Fibroblast of skin of back (primary cell): ENCODE data around the gene C20orf204. TPM values are rescaled to one million over a fixed set of nuclear protein-coding genes. Genes with fewer than 3 reads are reported as not detected.
"Not testable (repeated sequence)": the region's sequence is repeated elsewhere in the genome, so short reads cannot be mapped to it uniquely, and the experiment has no call there.

ENCODE experiments used
- DNase-seq: peaks from one replicate; pipeline ENCODE4 v3.0.0-alpha.2; 2013
- polyA plus RNA-seq, 2 experiments: library from polyadenylated mRNA; unstranded; fragments of 120-200 nt; gene quantifications; one replicate each; pipeline ENCODE4 v1.2.1, GENCODE V29; 2013; ENCODE audit not compliant: insufficient read length in 2 of 2

The C20orf204 gene, protein sequence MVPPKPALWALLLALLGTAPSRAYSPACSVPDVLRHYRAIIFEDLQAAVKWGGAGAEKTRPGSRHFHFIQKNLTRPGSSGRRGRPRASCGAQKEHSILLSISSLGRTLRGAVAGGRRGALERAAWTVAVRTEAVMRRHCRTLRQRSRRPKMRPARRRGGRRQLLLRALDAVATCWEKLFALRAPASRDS
- polyA plus RNA-seq (2013, experiment 1 of 2; ENCODE audit: insufficient read length), result 0.17 TPM
- 0.13 TPM for polyA plus RNA-seq (2013, experiment 2 of 2; ENCODE audit: insufficient read length)

DNA sequence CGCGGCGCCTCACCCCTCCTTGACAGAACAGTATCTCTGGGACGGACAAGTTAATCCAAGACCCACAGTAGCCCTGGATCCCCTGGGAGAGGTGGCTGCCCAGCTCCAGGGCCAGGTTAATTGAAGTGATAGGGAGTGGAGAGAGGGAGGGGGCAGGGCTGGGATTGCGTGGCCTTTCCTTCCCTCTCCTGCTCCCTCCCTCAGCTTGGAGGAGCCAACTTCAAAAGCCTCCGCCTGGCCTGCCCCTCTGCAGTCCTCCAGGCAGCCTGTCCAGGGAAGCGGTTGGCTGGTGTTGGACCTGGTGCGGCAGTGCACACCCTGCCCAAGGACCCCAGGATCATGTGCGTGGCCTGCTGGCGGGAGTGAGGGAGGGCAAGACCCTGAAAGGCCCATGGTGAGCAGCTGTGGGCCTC, at the start of gene C20orf204:
C20orf204 (plus strand) TSS at position 250 of the 413 bp plus-strand sequence; CDS start at position 392, 142 bp downstream.
- DNase-seq, result no peak

DNA sequence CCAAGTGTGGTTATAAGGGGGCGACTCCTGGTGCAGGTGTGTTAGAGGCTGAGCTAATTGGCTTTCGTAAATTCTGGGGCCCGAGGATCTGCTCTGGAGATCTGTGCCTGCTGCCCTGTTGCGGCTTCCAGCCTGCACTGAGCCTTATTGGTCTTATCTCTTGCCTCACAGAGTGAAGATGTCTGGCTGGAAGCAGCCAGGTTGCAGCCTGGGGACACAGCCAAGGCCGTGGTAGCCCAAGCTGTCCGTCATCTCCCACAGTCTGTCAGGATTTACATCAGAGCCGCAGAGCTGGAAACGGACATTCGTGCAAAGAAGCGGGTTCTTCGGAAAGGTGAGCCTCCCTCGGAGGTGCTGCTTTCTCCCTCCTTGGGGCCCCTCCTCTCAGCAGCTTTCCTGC, 35.1 kb upstream of the C20orf204 start:
- DNase-seq, result no peak

DNA sequence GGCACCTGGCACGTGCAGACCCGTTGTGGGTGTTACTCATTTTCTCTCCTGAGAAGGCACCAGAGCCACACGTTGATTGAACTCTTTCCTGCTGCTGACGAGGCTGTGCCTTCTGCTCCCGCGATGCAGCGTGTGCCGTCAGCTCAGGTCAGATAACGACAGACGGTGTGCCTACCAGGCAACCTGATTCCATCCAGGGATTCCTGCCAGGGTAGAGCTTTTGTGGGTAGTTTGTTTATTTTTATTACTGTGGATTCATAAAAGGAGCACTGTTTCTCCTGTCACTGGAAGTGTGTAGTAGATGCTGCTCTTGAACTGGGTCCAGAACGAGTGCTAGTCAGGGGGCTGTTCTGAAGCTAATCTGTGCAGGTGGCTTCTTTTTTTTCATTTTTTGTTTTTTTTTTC, 34.4 kb upstream of the C20orf204 start:
- DNase-seq, result no peak

DNA sequence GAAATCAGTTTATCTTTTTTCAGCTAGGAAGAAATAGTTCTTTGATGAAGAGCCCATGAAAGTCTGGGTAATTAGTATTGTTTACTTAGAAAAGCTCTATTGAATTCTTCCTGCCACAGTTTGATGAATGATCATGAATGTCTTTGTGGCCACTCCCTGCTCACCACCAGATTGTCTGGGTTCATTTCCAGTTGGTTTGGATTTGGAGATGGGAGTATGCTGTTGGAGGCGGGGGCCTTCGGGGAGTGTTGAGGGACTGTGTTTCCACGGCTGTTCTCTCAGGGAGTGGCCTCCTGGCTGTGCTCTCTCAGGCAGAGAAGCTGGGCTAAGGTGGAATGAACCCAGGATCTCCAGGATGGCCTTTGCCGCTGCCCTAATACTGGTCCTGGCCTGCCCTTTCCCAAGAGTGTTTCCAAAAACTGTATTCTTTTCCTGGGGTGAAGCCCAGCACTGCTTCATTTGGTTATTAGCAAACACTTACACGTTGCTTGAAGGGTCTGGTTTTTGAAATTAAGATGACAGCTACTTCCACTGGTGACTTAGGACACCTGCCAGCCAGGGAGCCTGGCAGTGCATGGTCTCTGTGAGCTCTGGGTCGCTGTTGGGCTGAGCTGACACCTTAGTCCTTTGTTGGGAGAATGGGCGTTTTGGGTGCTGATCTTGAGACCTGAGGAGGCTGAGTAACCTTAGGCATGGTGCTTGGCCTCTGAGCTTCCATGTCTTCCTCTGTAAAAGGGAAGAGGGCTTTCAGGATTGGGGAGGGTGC, 31.8 kb upstream of the C20orf204 start:
- no peak for DNase-seq

DNA sequence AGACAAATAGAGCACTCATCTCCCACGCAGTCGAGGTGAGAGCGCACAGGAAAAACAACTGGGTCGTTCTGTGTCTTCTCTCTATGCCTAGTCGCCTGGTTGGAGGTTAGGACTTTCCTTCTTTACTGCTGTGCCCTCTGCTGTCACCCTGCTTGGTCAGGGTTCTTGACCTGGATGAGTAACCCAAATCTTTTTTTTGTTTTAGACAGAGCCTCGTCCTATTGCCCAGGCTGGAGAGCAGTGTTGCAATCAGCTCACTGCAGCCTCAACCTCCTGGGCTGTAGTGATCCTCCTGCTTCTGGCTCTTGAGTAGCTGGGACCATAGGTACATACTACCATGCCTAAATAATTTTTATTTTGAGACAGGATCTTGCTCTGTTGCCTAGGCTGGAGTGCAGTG, 30.6 kb upstream of the C20orf204 start:
- no peak for DNase-seq

DNA sequence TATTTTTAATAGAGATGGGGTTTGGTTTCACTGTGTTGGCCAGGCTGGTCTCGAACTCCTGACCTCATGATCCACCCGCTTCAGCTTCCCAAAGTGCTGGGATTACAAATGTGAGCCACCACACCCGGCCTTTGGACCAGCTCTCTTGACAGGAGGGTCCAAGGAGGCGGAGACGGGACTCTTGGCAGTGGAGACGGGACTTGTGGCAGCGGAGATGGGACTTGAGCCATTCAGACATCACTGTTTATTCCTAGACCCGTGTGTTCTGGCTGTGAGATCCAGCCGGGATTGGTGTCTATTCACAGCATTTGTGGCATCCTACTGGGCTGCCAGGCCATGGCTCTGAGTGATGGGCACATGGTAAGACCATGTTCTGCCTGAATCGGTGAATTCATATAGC, 29.5 kb upstream of the C20orf204 start:
- DNase-seq, result no peak

DNA sequence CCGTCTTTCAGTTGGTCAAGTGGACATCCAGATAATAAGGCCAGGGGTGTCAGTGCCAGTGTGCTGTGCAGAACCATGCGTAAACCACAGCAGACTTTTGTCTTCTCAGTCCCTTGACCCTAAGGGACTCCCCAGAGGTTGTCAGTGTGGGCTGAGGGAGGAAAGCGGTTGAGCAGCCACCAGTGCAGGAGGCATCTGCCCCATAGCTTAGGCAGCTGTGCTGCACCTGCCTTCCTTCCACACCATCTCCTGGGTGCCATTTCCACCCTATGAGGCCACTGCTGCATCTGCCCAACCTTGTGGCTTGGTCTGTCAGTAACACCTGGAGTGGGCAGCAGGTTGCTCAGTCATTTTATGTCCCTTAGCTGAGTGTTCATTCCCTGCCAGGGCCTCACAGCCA, 29.1 kb upstream of the C20orf204 start:
- no peak for DNase-seq

DNA sequence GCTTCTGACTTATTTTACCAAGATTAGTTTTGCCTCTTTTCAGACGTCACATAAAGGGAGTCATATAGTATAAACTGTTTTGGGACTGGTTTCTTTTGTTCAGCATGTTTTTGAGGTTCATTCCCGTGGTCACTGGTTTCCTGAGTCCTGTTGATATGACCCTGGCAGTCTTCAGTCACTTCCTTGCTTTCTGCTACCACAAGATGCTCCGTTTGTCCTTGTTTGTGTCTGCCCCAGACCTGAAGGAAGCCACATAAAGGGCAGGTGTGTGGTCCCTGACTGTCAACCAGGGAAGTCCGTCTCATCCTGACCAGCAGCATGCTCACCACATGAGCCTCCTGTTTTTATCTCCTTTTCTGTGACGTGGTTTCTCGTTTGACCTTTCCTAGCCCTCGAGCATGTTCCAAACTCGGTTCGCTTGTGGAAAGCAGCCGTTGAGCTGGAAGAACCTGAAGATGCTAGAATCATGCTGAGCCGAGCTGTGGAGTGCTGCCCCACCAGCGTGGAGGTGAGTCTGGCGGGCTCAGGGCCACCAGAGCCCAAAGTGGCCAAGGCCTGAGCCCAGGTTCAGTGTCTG, 26.1 kb upstream of the C20orf204 start:
- no peak for DNase-seq

DNA sequence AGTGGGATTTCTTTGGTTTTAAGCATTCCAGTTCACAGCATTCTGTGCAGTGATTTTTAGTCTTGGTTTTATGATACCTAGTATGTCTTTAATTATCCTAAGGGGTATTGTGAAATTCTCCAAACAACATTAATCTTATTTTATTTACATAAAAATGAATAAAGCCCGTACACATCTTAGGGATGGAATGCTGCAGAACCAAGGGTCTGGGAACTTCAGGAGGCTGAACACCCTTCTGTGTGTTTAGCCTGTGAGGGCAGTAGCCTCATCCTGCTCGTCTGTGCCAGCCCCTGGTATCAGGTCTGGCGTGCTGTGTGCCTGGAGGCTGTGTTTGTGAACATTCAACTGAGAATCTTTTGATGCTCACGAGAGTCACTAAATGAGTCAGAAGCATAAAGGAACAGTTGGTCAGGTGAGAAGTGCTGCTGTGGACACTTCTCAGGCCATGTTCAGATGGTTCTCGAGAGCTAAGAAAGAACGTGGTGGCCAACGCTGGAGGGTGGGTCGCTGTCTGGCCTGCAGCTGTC, 25.2 kb upstream of the C20orf204 start:
- no peak for DNase-seq

DNA sequence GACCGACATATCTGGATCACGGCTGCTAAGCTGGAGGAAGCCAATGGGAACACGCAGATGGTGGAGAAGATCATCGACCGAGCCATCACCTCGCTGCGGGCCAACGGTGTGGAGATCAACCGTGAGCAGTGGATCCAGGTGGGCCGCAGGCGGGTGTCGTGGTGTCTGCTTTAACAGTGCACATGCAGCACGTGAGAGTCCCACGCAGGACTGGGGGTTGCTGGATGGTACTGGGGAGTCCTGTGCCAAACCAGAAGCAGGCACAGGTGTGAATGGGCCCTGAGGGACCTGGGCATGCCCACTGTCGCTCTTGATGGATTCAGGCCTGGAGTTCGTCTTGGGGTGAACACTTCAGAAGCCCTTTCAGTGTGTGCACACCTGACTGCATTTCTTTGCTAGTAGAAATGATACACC, 24.6 kb upstream of the C20orf204 start:
- no peak for DNase-seq

DNA sequence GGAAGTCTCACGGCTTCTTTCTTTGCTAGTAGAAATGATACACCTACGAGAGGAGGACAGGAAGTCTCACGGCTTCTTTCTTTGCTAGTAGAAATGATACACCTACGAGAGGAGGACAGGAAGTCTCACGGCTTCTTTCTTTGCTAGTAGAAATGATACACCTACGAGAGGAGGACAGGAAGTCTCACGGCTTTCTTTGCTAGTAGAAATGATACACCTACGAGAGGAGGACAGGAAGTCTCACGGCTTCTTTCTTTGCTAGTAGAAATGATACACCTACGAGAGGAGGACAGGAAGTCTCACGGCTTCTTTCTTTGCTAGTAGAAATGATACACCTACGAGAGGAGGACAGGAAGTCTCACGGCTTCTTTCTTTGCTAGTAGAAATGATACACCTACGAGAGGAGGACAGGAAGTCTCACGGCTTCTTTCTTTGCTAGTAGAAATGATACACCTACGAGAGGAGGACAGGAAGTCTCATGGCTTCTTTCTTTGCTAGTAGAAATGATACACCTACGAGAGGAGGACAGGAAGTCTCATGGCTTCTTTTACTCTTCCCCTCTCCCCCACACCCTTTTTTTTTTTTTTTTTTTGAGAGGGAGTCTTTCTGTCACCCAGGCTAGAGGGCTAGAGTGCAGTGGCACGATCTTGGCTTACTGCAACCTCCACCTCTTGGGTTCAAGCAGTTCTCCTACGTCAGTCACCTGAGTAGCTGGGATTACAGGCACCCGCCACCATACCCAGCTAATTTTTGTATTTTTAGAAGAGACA, 23.4 kb upstream of the C20orf204 start:
- not testable (repeated sequence) for DNase-seq

DNA sequence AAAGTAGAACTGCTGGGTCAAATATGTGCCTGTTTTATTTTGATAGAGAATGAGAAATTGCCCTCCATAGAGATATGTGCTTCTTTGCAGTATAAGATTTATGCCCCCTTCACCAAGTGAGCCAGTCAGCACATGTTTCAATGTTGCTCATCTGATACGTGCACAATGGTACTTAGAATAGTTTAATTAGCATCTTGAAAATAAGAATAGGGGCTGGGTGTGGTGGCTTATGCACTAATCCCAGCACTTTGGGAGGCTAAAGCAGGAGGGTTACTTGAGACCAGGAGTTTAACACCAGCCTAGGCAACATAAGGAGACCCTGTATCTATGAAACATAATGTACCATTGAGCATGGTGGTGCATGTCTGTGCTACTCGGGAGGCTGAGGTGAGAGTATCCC, 20.3 kb upstream of the C20orf204 start:
- no peak for DNase-seq

DNA sequence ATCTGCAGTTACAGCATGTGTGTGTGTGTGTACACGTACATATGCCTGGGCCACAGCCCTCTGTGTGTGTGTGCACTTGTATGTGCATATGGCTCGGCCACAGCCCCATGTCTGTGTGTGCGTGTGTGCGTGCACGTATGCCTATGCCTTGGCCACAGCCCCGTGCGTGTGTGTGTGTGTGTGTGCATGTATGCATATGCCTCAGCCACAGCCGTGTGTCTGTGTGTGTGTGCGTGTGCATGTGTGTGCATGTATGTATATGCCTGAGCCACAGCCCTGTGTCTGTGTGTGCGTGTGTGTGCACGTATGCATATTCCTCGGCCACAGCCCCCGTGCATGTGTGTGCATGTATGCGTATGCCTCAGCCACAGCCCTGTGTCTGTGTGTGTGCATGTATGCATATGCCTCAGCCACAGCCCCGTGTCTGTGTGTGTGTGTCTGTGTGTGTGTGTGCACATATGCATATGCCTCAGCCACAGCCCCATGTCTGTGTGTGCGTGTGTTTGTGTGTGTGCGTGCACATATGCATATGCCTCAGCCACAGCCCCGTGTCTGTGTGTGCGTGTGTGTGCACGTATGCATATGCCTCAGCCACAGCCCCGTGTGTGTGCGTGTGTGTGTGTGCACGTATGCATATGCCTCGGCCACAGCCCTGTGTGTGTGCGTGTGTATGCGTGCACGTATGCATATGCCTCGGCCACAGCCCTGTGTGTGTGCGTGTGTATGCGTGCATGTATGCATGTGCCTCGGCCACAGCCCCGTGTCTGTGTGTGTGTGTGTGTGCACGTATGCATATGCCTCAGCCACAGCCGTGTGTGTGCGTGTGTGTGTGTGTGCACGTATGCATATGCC, 14.6 kb upstream of the C20orf204 start:
- no peak for DNase-seq

DNA sequence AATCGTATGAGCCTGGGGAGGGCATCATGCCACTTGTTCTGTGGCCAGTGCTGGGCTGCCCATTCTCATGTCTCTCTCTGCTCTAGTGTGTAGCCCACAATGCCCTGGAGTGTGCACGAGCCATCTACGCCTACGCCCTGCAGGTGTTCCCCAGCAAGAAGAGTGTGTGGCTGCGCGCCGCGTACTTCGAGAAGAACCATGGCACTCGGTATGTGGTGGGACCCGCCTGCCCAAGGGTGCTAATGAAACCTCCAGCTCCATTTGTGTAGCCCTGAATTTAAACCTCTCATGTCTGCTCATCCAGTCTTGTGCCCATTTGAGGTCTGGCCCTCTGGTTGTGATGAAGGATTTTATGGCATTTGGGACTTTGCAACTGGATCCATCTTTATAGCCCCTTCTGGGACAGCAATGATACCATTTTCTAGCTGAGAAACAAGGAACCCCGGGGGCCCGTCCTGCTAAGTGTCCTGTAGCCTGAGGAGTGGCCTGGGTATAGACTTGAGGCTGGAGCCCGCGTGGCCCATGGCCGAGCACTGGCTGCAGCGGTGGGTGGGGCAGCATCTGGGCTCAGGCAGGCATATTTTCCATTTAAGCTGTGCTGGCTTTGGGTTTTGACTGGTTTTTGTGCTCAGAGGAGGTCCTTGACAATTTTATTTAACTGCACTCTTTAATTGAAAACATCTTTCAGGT, 13.2 kb upstream of the C20orf204 start:
- no peak for DNase-seq

DNA sequence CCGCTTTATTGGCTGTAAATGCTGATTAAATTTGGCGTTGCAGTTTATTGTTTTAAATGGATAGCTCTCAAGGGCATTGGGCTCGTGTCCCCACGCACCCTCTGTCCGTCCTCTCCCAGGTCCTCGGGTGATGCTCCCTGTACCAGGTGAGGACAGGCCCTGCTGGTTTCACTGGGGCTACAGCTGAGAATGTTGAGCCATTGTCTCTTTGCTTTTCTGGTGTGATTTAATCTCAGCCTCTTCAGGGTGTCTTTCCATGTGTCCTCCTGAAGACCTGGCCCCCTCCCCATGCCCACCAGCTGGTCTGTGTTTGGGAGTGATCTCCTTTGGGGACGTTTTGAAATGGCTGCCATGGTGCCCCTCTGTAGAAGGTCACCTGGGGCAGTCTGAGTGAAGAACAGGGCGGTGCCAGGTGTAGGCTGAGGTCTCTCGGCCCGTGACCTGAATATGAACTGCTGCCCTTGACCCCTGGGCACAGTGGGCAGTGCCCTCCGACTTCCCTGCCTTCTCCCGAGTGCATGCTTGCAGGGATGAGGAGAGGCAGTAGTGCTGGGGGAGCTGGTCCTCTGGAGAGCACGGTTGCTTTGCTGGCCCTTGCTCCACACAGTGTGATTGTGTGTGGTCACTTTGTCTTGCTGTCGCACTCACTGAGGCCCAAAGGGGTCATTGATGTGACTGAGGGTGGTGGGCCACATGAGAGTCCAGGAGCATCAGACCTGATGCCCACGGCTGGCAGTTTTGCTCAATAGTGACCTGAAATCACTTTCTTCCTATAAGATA, 12.4 kb upstream of the C20orf204 start:
- DNase-seq, result no peak

DNA sequence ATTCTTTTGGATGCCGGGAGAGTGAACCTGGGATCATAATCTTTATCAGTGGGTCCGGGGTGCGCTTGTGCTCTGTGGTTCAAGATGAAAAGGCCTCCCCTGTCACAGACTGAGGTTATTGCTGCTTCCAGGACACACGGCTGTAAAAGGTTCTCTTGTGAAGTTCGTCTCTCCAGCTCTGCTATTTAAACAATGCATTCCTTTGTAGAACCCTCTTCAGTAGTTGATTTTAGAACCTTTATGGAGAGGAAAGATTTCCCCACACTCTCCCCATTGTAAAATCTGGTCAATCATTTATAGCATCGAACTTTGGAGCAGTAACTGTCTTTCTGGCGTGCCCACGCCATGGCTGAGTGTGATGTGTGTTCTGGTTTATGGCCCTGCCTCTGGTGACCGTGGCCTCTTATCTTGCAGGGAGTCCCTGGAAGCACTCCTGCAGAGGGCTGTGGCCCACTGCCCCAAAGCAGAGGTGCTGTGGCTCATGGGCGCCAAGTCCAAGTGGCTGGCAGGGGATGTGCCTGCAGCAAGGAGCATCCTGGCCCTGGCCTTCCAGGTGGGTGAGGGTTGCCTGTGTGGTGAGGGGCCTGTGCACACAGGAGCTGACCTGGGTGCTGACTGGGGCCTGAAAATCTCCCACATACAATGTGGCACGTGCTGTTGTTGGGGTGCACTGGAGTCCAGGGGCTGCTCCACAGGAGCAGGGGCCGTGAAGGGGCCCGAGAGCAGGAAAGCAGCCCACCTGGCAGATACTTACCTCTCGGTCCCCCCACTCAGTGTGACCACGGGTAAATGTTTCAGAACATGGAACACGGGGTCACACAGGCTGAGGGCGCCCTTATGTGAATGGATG, 11.6 kb upstream of the C20orf204 start:
- DNase-seq, result no peak

DNA sequence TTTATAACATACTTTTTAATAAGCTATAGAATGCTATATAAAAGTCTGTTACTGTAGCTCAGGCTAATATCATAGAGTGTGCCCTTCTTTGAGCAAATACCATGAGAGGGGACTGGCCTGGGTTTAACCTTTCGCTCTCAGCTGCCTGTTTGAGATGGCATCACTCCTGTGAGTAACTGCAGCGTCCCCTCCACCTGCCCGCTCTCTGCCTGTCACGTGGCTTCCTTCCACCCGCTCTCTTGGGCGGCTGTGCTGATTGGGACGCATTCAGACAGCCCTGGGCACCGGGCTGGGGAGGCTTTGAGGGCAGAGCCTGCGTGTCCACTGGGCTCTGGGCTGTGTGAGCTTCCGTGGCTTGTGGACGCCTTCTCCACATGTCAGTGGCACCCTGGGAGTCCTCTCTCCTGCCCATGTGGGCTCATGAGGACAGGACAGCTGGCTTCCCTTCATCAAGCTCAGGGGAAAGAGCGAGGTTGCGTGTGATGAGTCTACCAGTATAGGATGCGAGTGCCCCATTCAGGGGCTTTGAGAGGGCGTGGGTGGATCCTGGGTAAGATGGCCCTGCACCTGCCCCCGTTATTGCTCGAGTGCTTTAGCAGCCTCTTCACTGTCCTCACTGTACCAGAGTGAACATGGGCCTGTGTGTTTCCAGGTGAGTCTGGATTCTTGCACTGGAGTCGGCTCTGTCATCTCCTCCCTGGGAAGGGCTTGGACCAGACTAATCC, 10.7 kb upstream of the C20orf204 start:
- DNase-seq, result no peak

DNA sequence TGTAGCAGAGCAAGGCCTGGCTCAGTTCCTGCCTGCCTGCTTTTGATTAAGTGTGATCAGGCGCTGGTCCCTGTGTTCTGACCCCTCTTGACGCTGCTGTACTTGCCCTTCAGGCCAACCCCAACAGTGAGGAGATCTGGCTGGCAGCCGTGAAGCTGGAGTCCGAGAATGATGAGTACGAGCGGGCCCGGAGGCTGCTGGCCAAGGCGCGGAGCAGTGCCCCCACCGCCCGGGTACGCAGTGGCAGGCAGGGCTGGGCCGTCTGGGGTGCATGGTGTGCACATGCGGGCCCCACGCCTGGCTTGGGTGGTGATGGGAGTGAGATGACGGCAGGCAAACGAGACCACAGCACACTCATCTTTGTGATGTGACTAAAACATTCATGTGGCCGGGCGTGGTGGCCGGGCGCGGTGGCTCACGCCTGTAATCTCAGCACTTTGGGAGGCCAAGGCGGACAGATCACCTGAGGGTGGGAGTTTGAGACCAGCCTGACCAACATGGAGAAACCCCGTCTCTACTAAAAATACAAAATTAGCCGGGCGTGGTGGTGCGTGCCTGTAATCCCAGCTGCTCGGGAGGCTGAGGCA, 10.1 kb upstream of the C20orf204 start:
- no peak for DNase-seq
